Lung (tissue), 12 donors: ENCODE data around the gene ENKD1. TPM values are rescaled to one million over a fixed set of nuclear protein-coding genes. Genes with fewer than 3 reads are reported as not detected.
A peak's percentile ranks its signal among the peaks of the same experiment; 100 is the strongest.

Experiments
- ATAC-seq: fragments of 200-7000 bp; cut with Tn5 transposase; one replicate; pipeline ENCODE4 v1.9.1; 2020; ENCODE audit warnings: moderate number of reproducible peaks; ENCODE audit not compliant: insufficient read depth, low FRiP score
- DNase-seq, 3 donors: peaks; one replicate each; pipeline ENCODE4 v3.0.0-alpha.2; 2013 to 2017
- H3K27ac ChIP-seq, 2 donors: one replicate each; pipeline ENCODE4 v1.5.1; 2013; ENCODE audit warnings: mild to moderate bottlenecking in 2 of 2, moderate library complexity in 2 of 2, control low read depth in 1 of 2, inconsistent platforms in 1 of 2, low read depth in 1 of 2, low read length in 1 of 2
- H3K27me3 ChIP-seq, 3 donors: one replicate each; pipeline ENCODE4 v1.5.1; 2013; ENCODE audit warnings: low read length in 2 of 3; ENCODE audit not compliant: control insufficient read depth in 3 of 3, insufficient read depth in 3 of 3
- H3K36me3 ChIP-seq, 4 donors: one replicate each; pipeline ENCODE4 v1.5.1; 2013; ENCODE audit warnings: low read length in 4 of 4, mild to moderate bottlenecking in 1 of 4, moderate library complexity in 1 of 4; ENCODE audit not compliant: control insufficient read depth in 4 of 4, insufficient read depth in 4 of 4
- H3K4me1 ChIP-seq, 5 donors: one replicate each; pipeline ENCODE4 v1.5.1; 2013; ENCODE audit warnings: low read length in 5 of 5, mild to moderate bottlenecking in 2 of 5, moderate library complexity in 1 of 5; ENCODE audit not compliant: control insufficient read depth in 5 of 5, insufficient read depth in 5 of 5
- H3K4me3 ChIP-seq: one replicate; pipeline ENCODE4 v1.5.1; 2013; ENCODE audit warnings: mild to moderate bottlenecking, control low read depth, moderate library complexity
- H3K9ac ChIP-seq, 2 donors: one replicate each; pipeline ENCODE4 v1.5.1; 2013; ENCODE audit warnings: low read length in 2 of 2, control low read depth in 1 of 2; ENCODE audit not compliant: insufficient read depth in 1 of 2
- H3K9me3 ChIP-seq, 4 donors: one replicate each; pipeline ENCODE4 v1.5.1; 2013; ENCODE audit warnings: low read length in 3 of 4, mild to moderate bottlenecking in 1 of 4, moderate library complexity in 1 of 4; ENCODE audit not compliant: control insufficient read depth in 4 of 4, insufficient read depth in 3 of 4
- WGBS, 2 donors: extraction: QIAGEN DNeasy Blood & Tissue Kit; methylation state at CpG; one replicate each; pipeline ENCODE4 v1.1.7; 2013; 5-methylcytosine and 5-hydroxymethylcytosine counted together
- polyA plus RNA-seq, 2 donors: library from polyadenylated mRNA; stranded (reverse); fragments of 200-250 nt; gene quantifications; one replicate each; pipeline ENCODE4 v1.2.1, GENCODE V29; 2013
- total RNA-seq, 2 donors: library from RNA; depleted of rRNA in 1 of 2; stranded (reverse); fragments of >200 nt in 1 of 2; gene quantifications; one replicate each; pipeline ENCODE4 v1.2.1, GENCODE V29; 2014 to 2021
- TF ChIP-seq, protein P1 (sequence below): IDR thresholded peaks from 2 replicates; pipeline ENCODE4 v1.5.1; 2012; ENCODE audit warnings: mild to moderate bottlenecking; ENCODE audit errors: control extremely low read depth, extremely low read depth
- donor health status: control.
- donor health status: control.
- donor health status: Bipolar disorder and iron deficiency.
- donor health status: healthy.
- donor health status: DM: yes; HTN: yes; CAD: no.

Gene ENKD1
- total and polyA plus RNA-seq, 4 donors, result 24.4 to 35.9 (median 31.1) TPM

DNA sequence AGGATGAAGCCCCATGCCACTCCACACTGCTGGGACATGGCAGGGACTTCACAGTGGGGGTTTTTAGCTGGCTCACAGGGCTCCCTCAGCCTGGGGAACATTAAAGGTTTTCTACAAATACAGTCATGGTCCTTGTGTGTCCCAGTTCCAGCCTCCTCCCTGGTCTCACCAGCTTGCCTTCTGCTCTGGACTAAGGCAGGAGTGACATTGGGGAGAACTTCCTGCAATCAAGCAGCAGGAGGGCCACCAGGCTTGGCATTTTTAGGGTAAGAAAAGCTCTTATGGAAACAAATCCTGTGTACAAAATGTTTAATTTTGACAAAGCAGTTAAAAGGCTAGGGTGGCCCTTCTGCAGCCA is 3.9 kb downstream of the ENKD1 start:
- Histone ChIP-seq H3K9me3 (no peaks in the 10 kb centered on the region), H3K27ac (no peak overlapping the region), H3K27me3 (no peaks in the 10 kb centered on the region), H3K4me3 (no peak overlapping the region), H3K9ac (no peak overlapping the region), H3K36me3 (peaks cover 0 to 13% (median 4%) of the 10 kb centered on the region in 4 donors), H3K4me1 (peaks cover 6 to 28% (median 14%) of the 10 kb centered on the region in 5 donors)
- TF ChIP-seq, protein P1, sequence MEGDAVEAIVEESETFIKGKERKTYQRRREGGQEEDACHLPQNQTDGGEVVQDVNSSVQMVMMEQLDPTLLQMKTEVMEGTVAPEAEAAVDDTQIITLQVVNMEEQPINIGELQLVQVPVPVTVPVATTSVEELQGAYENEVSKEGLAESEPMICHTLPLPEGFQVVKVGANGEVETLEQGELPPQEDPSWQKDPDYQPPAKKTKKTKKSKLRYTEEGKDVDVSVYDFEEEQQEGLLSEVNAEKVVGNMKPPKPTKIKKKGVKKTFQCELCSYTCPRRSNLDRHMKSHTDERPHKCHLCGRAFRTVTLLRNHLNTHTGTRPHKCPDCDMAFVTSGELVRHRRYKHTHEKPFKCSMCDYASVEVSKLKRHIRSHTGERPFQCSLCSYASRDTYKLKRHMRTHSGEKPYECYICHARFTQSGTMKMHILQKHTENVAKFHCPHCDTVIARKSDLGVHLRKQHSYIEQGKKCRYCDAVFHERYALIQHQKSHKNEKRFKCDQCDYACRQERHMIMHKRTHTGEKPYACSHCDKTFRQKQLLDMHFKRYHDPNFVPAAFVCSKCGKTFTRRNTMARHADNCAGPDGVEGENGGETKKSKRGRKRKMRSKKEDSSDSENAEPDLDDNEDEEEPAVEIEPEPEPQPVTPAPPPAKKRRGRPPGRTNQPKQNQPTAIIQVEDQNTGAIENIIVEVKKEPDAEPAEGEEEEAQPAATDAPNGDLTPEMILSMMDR, result no peak
- ATAC-seq, result no peak
- no peak for DNase-seq

DNA sequence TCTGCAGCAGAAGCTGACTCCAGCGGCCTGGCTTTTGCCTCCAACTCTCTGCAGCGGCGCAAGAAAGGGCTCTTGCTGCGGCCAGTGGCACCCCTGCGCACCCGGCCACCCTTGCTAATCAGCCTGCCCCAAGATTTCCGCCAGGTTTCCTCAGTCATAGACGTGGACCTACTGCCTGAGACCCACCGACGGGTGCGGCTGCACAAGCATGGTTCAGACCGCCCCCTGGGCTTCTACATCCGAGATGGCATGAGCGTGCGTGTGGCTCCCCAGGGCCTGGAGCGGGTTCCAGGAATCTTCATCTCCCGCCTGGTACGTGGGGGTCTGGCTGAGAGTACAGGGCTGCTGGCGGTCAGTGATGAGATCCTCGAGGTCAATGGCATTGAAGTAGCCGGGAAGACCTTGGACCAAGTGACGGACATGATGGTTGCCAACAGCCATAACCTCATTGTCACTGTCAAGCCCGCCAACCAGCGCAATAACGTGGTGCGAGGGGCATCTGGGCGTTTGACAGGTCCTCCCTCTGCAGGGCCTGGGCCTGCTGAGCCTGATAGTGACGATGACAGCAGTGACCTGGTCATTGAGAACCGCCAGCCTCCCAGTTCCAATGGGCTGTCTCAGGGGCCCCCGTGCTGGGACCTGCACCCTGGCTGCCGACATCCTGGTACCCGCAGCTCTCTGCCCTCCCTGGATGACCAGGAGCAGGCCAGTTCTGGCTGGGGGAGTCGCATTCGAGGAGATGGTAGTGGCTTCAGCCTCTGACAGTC is 4.5 kb downstream of the ENKD1 start:
- WGBS, 2 donors, result 95 to 96% methylated on average over 34 of the region's 34 CpGs
- Histone ChIP-seq H3K9ac (no peak overlapping the region), H3K4me1 (peaks cover 6 to 22% (median 9%) of the 10 kb centered on the region in 5 donors), H3K9me3 (no peaks in the 10 kb centered on the region), H3K4me3 (no peak overlapping the region), H3K27me3 (no peaks in the 10 kb centered on the region), H3K36me3 (peaks cover 0 to 18% (median 5%) of the 10 kb centered on the region in 4 donors), H3K27ac (no peak overlapping the region)
- TF ChIP-seq, protein P1, result no peak
- no peak for DNase-seq
- no peak for ATAC-seq

DNA sequence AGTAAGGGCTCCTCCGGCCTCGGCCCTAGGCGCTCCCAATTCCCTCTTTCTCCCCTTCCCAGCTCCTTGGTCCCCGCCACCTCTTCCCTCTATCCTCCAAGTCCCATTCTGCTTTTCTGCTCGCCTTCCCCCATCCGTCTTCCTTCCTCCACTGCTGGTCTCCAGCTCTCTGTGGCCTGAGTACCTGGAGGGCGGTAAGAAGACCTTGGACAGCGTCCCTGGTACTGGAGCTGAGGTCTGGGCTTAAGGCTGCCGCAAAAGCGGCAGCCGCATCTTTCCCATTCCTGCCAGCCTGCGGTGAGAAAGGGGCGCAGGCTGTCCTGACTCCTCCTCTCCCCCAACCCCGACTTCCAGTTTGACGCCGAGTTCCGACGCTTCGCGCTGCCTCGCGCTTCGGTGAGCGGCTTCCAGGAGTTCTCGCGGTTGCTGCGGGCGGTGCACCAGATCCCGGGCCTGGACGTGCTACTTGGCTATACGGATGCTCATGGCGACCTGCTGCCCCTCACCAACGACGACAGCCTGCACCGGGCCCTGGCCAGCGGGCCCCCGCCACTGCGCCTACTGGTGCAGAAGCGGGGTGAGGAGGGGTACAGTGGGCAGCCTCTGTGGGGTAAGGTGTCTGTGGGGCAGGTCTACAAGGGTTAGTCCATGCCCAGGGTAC is 5.3 kb downstream of the ENKD1 start:
- Histone ChIP-seq H3K4me1 (peaks cover 6 to 19% (median 7%) of the 10 kb centered on the region in 5 donors), H3K27ac (peak overlapping the region; percentile 82 to 85), H3K27me3 (no peaks in the 10 kb centered on the region), H3K4me3 (peak overlapping the region; percentile 13), H3K9me3 (no peaks in the 10 kb centered on the region), H3K36me3 (peaks cover 0 to 20% (median 6%) of the 10 kb centered on the region in 4 donors), H3K9ac (no peak overlapping the region)
- peak; percentile 52 to 60 (median 52) for DNase-seq
- ATAC-seq, result no peak
- TF ChIP-seq, protein P1, result no peak
- WGBS, 2 donors, result 10 to 13% methylated on average over 39 of the region's 39 CpGs
